ENCODE measurements around the gene AXIN2.

DNA sequence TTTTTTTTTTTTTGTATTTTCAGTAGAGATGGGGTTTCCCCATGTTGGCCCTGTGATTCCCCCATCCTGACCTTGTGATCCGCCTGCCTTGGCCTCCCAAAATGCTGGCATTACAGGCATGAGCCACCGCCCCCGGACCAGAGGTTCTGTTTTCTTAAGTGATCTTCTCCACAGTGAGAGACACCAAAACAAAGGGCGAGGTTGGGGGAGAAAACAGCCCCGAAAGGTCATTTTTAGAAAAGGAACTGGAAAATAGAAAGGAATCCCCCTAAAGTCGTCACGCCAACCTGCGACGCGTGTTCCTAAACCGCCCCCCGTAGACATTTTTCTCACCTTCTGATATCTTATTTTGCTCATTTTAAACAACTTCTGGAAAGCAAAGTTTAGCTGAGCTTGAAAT lies 6.1 kb upstream of the AXIN2 start:
- TF ChIP-seq, protein P1, sequence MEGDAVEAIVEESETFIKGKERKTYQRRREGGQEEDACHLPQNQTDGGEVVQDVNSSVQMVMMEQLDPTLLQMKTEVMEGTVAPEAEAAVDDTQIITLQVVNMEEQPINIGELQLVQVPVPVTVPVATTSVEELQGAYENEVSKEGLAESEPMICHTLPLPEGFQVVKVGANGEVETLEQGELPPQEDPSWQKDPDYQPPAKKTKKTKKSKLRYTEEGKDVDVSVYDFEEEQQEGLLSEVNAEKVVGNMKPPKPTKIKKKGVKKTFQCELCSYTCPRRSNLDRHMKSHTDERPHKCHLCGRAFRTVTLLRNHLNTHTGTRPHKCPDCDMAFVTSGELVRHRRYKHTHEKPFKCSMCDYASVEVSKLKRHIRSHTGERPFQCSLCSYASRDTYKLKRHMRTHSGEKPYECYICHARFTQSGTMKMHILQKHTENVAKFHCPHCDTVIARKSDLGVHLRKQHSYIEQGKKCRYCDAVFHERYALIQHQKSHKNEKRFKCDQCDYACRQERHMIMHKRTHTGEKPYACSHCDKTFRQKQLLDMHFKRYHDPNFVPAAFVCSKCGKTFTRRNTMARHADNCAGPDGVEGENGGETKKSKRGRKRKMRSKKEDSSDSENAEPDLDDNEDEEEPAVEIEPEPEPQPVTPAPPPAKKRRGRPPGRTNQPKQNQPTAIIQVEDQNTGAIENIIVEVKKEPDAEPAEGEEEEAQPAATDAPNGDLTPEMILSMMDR (IDR thresholded peaks at IDR 0.05), result no peak
- TF ChIP-seq POLR2A (IDR thresholded peaks at IDR 0.05), result no peak
